GF-D8 (cell line): ENCODE measurements around the gene DCLRE1B.
"Not testable (repeated sequence)": the region's sequence is repeated elsewhere in the genome, so short reads cannot be mapped to it uniquely, and the experiment has no call there.

Experiments
- DNase-seq: peaks from one replicate; lab custom pipeline; 2025; lab: John Stamatoyannopoulos, UW

Gene DCLRE1B

GRCh38 chr1:113948151-113948550 is 43.0 kb downstream of the DCLRE1B start:
- DNase-seq: not testable (repeated sequence)

DNA sequence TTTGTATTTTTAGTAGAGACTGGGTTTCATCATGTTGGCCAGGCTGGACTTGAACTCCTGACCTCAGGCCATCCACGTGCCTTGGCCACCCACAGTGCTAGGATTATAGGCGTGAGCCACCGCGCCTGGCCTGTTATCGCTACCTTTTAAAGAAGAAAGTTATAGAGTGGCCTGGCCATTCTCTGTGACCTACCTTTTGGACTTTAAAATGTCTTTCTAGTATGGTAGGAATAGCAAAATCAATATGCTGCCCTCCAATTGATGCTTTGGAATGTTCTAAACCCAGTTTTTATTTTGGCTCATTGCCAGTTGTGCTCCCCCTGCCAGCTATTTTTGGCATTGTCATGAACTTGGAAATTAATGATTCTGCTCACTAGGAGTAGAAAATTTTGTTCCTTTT is 43.9 kb downstream of the DCLRE1B start:
- DNase-seq: no peak

DNA sequence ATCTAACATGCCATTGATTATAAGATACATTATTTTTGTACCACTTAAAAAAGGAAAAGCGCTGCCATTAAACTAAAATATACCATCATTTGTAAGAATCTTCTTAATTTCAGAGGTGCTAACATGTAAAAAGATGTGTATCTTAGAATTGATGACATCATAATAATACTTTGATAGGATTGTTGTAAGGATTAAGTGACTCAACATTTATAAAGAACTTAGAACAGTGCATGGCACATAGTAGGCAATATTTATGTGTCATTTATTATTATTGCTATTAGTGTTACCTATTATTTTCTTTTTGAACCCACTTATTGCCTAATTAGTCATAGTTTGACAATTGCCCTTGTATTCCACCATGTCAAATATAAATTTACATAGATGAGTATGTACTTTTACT is 45.8 kb downstream of the DCLRE1B start:
- DNase-seq: no peak

- no peak for DNase-seq
Measured at GRCh38 chr1:113951719-113952118, 46.6 kb downstream of the DCLRE1B start.

- no peak for DNase-seq
Measured at GRCh38 chr1:113957984-113958383, 52.9 kb downstream of the DCLRE1B start.

- no peak for DNase-seq
Measured at GRCh38 chr1:113958691-113959090, 53.6 kb downstream of the DCLRE1B start.

DNA sequence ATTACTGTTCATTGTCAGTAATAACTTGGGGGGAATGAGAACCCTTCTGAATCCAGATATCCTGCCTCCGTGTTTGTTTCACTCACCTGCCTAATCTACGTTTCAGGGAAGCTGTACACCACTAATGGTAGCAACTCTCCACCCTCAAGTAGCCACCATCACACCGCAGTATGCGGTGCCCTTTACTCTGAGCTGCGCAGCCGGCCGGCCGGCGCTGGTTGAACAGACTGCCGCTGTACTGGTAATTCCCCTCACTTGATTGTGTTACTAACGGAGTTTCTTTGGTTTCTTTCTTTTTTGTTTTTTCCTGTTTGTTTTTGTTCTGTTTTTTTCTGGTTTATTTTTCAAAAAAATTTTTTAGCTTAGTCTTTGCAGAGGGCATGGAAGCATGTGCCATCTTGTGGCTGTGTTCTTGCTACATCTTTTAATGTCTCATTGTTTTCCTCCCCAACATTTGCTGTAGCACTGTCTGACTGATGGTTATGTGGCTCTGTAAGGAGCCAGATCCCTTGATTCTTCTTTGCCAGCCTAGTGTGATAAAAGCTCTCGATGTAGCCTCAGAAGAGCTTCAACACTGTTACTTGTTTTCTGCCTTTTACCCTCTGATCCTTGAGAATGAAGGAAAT is 58.3 kb downstream of the DCLRE1B start:
- DNase-seq: no peak
